GM18907 (cell line): ENCODE measurements around the gene RAB3B.
"Not testable (repeated sequence)": the region's sequence is repeated elsewhere in the genome, so short reads cannot be mapped to it uniquely, and the experiment has no call there.

Experiments
- ATAC-seq: cut with Tn5 transposase; IDR thresholded peaks from one replicate; pipeline ENCODE4 v1.9.1; 2021; ENCODE audit warnings: mild to moderate bottlenecking, moderate library complexity; ENCODE audit not compliant: unreplicated experiment

The RAB3B gene

GRCh38 chr1:51990478-51990965, at the start of gene RAB3B:
Gene RAB3B (minus strand): TSS chr1:51990700. CDS start chr1:51977117, 13,583 bp downstream.
- peak; percentile 73 for ATAC-seq

DNA sequence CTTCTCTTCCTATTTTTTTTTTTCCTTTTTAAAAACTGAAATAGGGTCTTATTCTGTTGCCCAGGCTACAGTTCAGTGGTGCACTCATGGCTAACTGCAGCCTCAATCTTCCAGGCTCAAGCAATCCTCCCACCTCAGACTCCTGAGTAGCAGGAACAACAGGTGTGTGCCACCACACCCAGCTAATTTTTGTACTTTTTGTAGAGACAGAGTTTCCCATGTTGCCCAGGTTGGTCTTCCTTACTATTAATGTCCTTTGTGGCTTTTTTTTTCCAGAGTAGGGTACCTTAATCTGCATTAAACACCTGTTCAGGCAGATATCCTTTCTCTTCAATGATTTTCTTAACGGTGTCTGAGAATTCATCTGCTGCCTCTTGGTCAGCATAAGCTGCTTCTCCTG, 47.4 kb upstream of the RAB3B start:
- no peak for ATAC-seq

GRCh38 chr1:52037402-52037814, 46.9 kb upstream of the RAB3B start:
- ATAC-seq, result no peak

- no peak for ATAC-seq
Measured at GRCh38 chr1:52034050-52034384, 43.5 kb upstream of the RAB3B start.

DNA sequence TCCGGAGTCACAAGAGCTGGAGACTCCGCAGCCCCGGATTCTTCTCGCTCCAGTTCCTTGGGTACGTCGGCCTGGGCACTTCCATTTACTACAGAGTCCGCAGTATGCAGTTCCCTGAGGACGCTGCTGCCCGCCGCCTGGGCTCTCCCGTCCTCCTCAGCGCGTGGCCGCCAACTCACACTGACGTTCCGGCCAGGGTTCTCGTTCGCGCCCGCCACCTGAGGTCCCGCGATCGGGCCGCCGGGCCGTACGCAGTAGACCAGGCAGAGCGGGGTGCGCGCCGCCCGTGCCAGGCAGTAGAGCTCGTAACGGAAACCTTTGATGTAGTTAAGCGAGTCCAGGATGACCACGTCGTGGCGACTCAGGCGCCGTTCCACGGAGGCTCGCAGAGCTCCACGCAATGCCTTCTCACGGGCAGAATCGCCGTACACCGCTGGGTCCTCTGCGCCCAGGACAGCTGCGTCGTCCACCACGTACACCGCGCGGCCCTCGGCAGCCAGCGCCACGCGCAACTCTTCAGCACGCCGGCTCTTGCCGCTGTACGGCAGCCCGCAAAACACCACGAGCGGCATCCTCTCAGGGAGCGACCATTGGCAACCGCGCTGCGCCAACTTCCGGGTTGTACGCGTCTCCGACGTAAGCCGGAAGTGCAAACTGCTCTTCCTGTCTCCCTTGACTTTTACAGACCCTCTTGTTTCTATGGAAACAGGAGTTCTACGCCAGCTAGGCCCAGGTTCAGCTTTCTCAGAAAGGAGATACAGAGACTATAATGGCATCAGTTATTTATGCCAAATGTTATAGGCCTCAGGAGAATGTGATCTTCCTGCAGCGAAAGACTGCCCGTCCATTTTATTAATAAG, 42.9 kb upstream of the RAB3B start, which contains the start of gene KTI12:
KTI12 (minus strand) TSS at position 621 of the 860 bp plus-strand sequence; CDS start at position 572, 49 bp downstream.
- ATAC-seq, result peak; percentile 90

- ATAC-seq, result peak; percentile 34
Measured at GRCh38 chr1:52032785-52033131, 42.3 kb upstream of the RAB3B start.

GRCh38 chr1:52032124-52032784, 41.8 kb upstream of the RAB3B start:
- peak; percentile 16 for ATAC-seq

GRCh38 chr1:52028839-52029238, 38.3 kb upstream of the RAB3B start:
- ATAC-seq, result not testable (repeated sequence)

DNA sequence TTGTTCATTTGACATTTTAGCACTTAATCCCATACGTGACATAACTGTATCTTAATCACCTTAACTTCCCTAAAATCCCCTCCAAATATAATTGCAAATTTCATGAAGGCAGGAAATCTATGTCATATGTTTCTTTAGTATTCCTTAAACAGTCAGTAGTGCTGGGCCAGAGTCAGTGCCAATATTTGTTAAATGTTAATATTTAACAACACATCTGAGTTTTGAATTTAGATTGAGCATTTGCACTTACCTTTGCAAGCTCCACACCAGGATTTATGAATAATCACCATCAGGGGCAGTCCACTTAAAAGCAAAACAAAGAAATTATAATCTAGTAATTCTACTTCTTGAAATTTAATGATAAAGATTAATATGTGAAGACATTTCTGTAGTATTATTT, 37.8 kb upstream of the RAB3B start:
- no peak for ATAC-seq

DNA sequence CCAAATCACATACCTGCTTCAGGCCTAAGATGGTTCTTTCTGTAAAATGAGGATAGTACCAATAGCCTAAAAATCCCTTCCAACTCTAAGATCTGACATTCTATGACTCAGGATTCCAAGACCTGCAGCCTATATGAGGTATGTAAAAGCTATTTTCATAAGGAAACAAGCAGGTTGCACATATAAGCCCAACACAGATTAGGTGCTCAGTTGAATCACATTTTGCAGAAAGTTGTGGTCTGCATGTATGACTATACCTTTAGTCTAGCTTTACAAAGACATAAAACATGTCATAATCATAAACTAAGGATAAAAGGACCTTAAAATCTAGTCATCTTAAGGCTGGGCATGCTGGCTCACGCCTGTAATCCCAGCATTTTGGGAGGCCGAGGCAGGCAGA, 35.8 kb upstream of the RAB3B start:
- no peak for ATAC-seq

DNA sequence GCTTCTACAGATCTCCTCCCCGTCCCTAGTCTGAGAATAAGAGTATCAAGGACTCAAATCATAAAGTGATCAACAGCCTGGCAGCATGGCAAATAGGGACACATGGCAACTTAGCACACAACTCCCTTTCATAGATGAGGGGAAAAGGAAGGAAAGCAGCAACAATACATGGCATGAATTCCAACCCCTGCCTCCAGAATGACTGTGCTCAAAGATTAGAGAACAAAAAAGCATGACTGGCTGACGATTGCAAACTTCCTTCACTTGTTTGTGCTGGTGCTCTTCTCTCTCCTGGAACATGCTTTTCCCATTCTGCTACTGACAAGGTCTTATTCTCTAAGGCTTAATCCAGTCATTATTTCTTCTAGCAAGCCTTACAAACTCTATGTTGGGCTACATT, 31.6 kb upstream of the RAB3B start:
- no peak for ATAC-seq

DNA sequence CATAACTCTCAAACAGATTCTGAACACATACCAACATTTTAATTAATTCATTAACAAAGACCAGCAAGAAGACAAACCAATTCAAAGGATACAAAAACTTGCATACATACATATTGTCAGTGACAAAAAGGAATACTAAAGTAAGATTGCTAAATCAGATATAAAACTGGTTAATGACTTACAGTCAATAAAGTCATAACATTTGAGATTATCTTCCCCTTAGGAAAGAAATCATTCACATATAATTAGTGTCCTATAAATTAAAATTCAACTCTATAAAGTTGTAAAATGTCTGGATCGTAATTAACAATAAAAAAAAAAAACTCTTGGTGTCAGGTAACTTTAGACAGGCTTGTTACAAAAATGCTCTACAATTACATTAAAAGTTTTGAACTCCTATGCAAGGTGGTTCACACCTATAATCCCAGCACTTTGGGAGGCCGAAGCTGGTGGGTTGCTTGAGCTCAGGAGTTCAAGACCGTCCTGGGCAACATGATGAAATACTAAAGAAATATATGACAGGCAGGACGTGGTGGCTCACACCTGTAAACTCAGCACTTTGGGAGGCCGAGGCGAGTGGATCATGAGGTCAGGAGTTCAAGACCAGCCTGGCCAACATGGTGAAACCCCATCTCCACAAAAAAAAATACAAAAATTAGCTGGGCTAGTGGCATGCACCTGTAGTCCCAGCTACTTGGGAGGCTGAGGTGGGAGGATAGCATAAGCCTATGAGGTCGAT, 17.7 kb upstream of the RAB3B start:
- ATAC-seq, result no peak

DNA sequence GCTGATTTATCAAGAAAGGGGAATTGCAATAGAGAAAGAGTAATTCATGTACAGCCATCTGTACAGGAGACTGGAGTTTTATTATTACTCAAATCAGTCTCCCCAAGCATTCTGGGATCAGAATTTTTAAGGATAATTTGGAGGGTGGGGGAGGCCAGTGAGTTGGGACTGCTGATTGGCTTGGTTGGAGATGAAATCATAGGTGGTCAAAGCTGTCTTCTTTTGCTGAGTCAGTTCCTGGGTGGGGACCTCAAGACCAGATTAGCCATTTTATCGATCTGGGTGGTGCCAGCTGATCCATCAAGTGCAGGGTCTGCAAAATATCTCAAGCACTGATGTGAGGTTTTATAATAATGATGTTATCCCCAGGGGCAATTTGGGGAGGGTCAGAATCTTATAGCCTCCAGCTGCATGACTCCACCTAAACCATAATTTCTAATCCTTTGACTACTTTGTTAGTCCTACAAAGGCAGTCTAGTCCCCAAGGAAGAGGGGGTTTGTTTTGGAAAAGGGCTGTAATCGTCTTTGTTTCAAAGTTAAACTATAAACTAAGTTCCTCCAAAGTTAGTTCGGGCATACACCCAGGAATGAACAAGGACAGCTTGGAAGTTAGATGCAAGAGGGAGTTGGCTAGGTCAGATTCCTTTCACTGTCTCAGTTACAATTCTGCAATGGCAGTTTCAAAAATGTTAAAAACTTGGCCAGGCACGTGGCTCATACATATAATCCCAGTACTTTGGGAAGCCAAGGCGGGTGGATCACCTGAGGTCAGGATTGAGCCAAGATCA, 16.9 kb upstream of the RAB3B start:
- ATAC-seq, result no peak

DNA sequence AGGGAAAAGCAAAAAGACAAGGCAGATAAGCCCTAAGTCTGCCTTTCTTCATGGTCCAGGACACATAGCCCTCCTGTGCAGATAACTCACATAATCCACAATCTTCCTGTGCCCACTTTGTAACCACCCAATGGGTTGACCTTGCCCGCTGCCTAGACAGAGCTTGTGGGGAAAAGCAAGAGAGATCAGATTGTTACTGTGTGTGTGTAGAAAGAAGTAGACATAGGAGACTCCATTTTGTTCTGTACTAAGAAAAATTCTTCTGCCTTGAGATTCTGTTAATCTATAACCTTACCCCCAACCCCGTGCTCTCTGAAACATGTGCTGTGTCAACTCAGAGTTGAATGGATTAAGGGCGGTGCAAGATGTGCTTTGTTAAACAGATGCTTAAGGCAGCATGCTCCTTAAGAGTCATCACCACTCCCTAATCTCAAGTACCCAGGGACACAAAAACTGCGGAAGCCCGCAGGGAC, 15.6 kb upstream of the RAB3B start:
- not testable (repeated sequence) for ATAC-seq

DNA sequence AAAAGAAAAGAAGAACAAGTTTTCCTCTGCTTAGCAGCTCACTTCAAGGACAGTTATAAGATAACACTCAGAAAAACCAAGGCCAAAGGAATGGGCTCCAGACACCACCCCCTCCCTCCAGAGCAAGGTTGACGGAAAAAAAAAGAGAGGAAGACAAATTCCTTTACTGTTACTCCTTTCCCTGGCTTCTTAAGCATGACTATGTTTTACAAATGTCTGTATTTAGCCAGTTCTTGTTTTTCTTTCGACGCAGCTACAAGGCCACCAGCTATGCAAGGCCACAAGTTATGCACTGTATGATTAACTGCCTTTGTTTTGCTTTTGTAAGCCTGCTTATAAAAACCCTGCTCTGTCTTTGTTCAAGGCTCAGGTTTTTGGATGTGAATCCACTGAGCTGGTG, 15.0 kb upstream of the RAB3B start:
- ATAC-seq, result not testable (repeated sequence)

GRCh38 chr1:52003877-52004276, 13.4 kb upstream of the RAB3B start:
- ATAC-seq, result no peak

DNA sequence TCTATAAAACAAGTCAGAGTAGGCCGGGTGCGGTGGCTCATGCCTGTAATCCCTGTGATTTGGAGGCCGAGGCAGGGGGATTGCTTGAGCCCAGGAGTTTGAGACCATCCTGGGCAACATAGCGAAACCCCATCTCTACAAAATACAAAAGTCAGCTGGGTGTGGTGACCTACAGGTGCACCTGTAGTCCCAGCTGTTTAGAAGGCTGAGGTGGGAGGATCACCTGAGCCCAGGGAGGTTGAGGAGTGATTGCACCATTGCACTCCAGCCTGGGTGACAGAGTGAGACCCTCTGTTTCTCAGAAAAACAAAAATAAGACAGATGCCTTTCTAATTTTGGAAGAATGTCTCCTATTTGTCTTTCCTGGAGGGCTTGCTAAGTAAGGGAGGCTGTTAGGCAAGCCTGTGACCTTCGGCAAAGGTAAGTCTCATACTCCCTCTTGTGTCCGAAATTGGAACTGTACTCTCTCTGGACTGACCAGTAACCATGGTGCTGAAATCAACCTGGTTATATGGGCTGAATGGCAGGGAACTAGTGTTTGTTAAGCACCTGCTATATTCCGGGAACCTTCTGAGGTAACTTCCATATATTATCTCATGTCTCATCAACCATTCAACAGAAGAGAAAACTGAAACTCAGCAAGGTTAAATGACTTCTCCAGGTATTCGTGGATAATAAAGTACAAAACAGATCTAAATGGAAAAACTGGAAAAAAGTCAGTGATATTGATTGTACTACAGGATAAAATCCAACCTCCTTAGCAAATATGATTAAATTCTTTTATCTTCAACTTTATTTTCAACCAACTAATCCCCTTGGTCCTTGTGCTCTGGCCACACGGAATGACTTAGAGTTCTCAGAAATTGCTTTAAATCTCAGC, 11.8 kb upstream of the RAB3B start:
- peak; percentile 82 for ATAC-seq

DNA sequence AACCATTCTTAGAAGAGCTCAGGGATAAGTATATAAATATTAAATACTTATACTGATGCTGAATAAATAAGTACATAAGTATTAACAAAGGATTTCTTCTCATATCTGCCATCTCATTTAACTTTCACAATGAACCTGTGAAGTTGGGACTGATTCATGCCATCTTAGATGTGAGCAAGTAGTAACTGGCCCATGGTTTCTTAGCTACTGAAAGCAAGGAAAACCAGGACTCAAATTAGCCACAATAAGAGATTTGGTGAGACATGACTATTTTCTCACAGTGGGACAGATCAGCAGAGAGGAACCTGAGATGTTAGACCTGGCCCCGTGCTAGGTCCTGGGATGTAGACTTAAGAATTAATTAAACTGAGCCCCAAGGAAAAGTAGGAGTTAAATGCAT, 8.2 kb upstream of the RAB3B start:
- no peak for ATAC-seq

- no peak for ATAC-seq
Measured at GRCh38 chr1:51997974-51998382, 7.5 kb upstream of the RAB3B start.
